Medulla oblongata (tissue), 1 donor: Measurements from ENCODE around the gene CYP46A1.
"Not testable (repeated sequence)": the region's sequence is repeated elsewhere in the genome, so short reads cannot be mapped to it uniquely, and the experiment has no call there.

ENCODE experiments used
- DNase-seq: peaks from one replicate; pipeline ENCODE4 v3.0.0-alpha.2; 2015; ENCODE audit errors: extremely low spot score

The CYP46A1 gene

DNA sequence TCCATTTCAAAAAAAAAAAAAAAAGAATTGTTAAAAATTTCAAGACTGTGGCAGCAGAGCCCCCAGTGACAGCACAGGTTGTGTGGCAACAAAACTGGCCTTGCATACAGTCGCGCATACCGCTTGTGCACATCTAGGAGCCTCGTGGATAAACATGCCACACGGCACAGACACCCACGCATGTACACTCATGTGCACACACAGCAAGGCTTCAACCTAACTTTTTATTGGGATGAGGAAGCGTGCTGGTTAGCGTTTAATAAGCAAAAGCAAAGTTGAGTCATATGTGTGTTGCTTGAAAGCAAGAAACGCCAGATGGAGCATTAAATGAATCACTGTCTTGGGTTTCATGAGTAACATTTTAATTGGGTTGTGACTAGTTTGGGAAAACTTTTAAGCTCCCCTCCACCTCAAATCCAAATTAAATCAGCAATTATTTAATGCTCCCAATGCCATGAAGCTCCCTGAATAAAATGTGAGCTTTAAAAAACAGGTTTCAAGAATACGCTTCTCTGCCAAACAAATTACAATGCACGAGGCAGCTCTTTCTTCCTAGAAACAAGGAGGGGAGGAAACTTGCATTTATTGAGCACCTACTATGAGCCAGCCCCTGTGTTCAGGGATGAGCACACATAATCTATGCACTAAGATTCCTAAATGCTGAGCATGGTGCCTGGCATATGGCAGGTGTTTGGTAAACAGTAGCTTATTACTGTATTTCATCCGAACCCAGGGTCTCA is 73.4 kb downstream of the CYP46A1 start:
- no peak for DNase-seq

DNA sequence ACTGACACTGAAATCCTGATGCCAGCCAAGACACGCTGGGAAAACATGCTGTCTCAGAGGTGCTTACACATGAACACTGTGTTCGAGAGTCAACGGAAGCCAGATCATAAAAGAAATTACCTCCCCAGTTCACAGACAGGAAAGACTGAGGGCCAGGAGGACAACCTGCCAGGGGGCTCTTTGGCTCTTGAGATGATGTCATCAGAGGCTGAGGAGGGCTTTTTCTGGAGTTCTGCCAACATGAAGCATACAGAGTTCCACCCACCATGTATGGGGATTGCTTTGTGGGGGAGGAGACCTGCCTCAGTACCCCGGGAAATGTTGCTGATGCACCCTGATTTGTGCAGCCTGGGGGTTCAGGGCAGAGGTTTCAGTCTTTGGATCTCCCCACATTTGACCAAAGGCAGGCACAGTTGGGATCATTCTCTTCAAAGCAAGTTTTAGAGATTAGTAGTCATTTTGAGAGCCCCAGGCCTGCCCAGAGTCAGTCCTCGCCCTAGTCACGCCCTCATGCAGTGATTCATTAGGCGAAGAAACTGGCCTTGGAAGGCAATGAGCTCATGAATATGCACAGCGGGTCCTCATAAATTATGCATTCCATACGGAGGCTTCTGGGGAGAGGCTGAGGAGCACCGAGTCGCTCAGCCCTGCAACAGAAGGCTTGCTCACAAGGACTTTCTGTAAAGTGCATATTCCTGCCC is 74.2 kb downstream of the CYP46A1 start:
- no peak for DNase-seq

DNA sequence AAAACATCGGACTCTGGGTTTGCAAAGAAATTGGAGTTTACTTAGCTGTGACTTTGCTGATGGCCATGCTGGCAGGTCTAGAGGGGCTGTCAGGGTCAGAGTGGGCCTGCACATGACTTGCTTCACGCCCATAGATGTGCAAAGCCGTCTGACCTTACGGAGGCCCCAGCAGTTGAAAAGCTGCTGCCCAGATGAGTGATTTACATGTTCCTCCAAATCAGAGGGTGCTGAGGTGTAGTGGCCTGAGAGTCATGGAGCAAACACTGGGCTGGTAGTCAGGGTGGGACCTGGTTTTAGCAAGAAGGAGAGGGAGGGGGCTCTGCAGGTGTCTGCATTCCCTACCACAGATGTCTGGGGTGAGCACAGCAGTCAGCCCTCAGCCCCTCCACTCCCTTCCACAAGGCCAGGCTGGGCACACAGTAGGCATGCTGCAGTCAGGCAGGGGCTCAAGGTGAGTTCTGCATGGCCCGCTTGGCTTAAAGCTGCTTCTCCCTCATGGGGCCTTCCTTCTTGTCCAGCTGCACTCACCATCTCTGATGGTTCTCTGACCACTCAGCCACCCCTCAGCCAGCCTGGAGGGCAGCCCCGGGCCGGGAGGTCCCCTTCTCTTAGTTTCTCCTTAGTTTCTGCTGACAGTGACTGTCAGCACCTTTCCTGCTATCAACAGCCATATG is 74.9 kb downstream of the CYP46A1 start:
- no peak for DNase-seq

DNA sequence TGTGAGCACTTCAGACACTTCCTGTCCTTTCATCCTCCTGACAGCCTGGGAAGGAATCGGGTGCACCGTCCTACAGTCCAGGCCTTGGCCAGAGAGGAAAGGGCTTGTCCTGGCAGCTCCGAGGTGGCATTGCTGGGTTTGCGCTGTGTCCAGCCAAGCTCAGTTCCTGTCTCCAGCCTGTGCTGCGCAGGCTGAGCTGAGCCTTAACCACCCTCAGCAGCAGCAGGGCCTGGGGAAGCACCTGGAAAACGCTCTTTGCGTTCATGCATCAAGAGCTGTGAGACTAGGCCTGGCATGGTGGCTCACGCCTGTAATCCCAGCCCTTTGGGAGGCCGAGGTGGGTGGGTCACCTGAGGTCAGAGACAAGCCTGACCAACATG is 75.4 kb downstream of the CYP46A1 start:
- no peak for DNase-seq

DNA sequence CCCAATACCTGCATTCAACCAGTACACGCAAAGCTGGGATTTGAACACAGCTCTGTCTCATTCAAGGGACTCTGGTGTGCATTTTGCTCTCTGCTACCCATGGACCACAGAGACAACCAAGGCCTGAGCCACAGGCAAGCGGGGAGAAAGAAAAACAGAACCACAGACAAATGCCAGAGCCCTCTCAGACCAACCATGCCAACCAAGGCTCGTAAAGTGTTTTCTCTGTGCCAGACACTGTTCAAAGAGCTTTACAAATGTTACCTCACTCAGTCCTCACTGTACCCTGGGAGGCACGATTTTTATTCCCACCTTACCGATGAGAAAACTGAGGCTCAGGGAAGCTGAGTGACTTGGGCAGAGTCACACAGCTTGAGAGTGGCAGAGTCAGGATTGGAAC is 76.7 kb downstream of the CYP46A1 start:
- DNase-seq: no peak

DNA sequence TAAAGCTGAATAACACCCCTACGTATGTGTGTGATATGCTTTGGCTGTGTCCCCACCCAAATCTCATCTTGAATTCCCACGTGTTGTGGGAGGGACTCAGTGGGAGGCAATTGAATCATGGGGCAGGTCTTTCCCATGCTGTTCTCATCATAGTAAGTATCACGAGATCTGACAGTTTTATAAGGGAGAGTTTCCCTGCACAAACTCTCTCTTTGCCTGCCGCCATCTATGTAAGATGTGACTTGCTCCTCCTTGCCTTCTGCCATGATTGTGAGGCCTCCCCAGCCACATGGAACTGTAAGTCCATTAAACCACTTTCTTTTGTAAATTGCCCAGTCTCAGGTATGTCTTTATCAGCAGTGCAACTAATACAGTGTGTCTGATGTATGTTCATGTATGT is 78.8 kb downstream of the CYP46A1 start:
- not testable (repeated sequence) for DNase-seq

DNA sequence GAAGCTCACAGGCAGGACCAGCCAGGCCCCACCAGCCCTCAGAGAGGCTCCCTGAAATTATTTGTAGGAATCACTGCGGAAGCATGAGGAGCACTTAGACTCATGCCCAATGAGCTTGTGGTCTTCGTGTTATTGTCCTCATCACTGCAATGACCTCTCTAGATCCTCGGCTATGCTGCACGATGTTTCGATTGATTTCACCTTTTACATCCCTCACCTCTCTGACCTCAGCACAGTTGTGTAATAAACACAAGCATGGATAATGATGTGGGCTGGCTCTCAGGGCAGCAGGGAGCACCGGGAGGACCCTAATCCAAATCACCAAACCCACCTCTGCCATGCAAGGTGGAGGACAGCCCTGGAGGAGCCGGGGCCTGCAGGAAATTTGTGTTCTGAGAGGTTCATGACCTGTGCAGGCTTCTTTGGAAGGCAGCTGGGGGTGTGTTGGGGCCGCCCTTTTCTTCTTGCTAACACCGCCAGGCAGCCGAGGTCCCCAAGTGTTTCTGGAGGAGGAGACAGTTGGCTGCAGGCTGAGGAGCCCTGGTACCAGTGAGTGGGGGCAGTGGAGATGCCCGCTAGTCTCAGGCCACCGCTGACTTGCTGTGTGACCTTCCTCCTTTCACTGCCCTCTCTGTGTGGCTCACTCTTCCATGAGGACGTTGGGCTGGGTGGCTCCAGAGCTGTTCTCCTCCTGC is 79.6 kb downstream of the CYP46A1 start:
- DNase-seq: no peak

DNA sequence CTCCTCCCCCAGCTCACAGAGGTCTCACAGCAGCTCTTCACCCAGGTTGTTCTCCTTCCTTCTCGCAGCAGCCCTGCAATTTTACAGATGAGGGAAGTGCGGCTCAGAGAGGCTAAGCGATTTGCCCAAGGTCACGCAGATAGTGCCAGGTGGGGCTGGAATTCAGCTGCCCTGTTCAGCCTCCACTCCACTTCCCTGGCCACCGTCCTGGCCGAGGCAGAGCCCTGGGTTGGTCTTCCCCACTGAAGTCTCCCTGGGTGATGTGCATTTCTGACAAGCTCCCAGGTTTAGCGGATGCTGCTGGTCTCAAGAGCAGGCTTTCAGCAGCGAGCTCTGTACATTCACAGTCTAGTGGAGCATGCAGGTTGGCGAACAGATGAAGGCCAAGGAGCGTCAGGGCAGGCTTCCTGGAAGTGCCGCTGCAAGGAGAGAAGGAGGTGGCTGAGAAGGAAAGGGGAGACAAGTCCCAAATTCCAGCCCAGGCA is 80.2 kb downstream of the CYP46A1 start:
- no peak for DNase-seq

DNA sequence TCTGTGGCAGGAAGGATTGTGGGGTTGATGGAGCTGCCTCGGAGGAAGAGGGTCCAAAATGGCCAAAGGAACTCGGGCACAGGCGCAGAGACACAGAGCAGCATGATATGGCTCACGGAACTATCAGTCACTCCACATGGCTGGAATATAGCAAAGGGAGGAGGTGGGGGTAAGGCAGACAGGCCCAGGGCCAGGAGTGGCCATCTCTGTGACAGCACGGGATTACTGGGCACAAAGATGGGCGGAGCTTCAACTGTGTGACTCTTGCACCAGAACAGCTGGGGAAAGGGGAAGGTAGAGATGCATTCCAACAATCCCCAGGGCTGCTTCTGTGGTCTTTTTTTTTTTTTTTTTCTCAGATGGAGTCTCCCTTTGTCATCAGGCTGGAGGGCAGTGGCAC is 84.3 kb downstream of the CYP46A1 start:
- DNase-seq: no peak

DNA sequence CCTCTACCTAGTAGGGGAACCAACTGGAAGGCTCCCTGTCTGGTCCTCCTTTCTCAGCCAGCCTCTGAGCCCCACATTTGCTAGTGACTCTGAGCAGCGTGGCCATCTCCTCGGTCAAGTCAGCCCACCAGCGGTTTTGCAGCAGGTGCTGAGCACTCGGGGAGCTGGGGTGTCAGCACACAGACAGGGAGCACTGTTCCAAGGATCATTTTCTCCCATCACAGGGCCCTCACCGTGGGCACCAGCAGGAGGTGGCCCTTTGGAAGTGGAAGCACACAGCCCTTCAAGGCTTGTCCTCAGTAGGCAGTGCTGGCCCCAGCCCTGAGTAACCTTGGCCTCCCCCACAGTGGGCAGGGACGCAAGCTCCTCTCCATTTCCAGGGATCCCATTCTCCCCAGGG is 85.0 kb downstream of the CYP46A1 start:
- no peak for DNase-seq

DNA sequence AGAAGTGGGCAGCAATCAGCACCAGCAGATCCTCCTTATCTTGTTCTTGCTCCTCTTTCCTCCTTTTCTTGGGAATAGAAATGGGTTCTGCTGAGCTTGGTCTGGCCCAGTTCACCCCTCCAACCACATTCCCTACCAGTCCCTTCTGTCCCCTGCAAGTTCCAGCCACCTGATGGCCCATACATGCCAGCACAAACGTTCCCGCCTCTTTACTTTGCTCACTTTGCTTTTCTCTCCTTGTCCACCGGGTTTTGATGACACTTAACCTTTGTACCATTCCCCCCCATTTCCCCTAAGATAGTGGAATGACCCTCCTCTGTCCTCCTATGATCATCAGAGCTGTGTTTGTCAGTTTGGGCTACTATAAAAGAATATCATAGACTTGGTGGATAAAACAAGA is 85.7 kb downstream of the CYP46A1 start:
- no peak for DNase-seq

DNA sequence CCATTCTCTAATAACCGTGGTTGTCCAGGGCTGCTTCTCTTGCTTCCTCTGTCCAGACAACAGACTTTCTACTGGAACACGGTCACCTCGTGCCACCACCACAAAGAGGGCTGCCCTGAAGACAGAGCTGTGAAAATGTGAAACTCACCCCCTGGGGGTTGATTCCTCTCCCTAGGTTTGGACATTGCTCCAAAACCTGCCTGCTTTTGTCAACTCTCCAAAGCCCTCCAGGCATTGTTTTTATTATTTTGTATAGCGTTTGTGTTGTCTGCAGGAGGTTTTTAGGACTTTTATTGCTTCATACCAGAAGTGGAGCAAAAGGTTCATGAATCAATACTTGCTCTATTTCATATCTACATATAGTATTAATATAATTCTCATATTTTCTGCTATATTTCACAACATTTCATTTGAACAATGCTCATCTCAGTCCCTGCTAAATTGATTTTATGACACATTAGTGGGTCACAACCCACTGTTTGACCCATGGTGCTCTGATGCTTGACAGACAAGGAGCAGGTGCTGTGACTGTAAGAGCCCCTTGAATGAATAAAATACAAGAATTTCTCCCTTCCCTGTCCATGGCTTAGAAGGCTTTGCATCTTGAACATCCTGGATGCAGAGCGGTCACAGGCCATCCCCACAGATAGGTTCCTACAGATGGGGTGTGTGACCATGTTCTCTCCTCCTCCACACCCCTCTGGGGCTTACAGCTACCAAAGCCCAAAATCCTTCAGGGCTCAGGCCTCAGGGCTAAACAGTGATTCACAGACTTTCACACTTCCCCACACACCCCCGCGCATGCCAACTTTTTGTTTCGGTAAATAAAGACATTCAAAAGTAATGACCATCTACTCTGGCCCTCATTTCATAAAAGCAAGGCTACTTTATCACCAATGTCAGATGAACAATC is 88.5 kb downstream of the CYP46A1 start:
- no peak for DNase-seq

DNA sequence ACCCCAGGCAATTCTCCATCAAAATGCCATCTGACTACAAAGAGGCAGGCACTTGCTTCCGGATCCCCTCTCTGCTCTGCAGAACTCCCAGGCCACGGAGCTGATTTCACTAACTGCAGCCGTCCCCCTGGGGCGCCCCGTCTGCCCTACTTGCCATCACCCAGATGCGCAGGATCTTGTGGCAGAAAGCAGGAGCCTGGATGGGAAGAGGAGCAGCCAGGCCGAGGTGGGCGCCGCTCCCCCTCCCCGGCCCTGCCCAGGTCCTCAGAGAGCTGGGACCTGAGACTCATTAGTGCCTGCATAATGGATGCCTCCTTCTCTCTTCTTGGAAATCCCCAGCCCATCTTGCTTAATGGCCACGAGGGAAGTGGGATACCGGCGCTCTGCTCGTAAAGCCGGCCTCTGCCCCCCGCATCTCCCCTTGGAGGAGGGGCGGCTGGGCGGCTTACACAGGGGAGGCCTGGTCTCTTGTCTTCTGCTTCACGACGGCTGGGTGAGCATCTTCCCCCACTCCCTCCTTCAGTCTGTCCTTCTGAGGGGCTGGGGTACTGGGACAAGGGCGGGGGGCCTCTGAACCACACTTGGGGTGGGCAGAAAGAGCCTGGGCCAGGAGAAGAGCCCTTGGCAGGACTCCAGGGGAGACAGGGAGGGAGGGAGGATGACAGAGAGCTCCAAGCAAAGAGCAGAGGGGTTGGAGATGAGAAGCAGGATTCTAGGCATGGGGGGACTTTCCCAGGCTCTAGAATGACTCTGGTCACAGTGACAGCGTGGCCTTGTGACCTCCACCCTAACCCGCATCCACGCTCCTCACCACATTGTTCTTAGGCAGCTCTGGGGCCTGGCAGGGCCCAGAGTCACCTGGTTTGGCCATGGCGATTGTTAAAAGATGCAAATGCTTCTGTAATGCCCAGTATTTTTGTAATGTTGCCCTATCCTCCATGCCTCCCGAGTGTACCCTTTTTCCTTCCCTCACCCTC is 89.7 kb downstream of the CYP46A1 start:
- no peak for DNase-seq

DNA sequence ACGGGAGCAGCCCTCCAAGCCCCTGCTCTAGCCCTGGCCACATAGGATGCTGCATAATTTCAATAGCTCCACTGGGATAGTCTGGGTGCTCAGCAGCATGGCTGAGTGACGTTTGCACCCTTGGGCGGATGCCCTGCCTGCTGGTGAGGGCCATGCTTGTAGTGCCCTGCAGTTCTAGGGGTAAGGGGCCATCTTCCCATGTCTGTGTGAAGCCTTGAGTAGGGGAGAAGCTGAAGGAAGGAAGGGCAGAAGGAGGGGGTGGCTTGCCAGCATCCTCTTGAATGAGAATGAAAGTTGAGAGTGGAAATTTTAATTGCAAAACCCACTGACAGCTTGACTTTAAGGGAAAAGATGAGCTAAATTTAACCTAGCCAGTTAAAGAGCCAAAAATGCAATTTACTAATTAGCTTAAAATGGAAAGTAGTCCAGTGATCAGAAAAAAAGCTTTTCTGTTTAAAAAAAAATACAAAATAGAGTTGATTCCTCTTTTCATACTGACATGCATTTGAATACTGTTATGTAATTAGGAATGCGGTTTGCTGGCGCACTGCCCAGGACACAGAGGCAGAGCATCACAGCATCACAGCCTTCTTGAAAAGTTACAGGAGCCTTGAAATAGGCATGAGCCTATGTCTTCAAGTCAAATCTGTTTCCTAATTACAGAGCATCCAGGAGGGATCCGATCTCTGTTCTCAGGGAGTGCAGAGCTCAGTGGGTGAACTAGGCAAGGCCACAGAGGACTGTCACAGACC is 90.6 kb downstream of the CYP46A1 start:
- peak; percentile 49 for DNase-seq

DNA sequence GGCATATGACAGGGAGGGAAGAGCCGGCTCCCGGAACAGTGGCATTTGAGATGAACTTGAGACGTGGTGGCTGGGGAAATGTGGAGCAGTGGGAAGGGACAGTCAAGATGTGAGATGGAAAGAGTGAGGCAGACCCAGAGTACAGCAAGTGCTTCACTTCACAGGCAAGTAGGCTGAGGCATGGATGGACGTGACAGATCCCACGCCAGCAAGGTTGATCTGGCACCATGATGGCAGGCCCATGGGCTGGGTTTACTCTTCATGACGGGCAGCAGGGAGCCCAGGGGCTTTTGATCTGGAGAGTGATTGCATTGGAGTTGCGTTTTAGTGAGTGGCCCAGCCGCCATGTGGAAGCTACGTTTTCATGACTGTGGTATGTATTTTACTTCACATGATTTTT is 91.3 kb downstream of the CYP46A1 start:
- no peak for DNase-seq
